ENCODE data around the gene SUPT3H.

Gene SUPT3H

DNA sequence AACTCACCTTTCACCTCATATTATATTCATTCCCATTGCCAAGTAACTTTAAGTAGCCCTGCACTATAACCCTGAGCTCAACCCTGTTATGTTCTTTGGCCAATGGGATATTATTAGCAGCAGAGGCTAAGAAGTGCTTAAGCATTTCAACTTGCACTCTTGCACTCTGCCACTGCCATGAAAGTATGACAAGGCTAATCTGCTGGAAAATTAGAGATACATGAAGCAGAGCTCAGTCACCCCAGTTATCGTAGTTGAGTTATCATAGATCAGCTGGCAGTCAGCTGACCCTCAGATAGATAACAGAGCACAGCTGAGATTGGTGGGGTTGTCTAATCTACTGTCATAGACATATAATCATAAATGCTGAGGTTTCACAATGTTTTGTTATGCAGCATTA, 259.0 kb downstream of the SUPT3H start:
- no peak for DNase-seq (ENCODE audit: low read depth in 2 of 2)

GRCh38 chr6:45116714-45117410, 260.9 kb downstream of the SUPT3H start:
- no peak for DNase-seq (ENCODE audit: low read depth in 2 of 2)

- DNase-seq (ENCODE audit: low read depth in 2 of 2): no peak
Measured at GRCh38 chr6:45115696-45116095, 262.0 kb downstream of the SUPT3H start.

- DNase-seq (ENCODE audit: low read depth in 2 of 2): no peak
Measured at GRCh38 chr6:45112711-45113110, 265.0 kb downstream of the SUPT3H start.

GRCh38 chr6:45109551-45109950, 268.2 kb downstream of the SUPT3H start:
- no peak for DNase-seq (ENCODE audit: low read depth in 2 of 2)

DNA sequence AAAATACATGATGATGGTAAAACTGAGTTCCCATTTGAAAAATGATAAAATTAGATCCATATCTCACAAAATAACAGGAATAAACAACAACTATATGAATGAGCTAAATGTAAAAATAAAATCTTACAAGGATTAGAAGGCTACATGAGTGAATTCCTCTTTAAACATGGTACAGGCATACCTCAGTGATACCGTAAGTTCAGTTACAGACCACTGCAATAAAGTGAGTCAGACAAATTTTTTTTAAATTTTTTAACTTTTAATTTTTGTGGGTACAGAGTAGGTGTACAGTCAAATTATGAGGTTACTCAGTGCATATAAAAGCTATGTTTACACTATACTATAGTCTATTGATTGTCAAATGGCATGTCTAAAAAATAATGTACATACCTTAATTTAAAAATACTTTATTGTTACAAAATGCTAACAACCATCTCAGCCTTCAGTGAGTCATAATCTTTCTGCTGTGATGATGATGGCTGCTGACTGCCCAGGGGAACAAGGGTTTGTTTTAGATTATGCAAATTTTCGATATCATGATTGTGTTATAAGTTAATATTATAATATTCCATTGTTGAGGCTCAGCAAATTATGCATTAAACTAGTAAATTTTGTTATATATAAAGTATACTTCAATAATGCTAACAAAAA, 272.4 kb downstream of the SUPT3H start:
- DNase-seq (ENCODE audit: low read depth in 2 of 2): no peak

DNA sequence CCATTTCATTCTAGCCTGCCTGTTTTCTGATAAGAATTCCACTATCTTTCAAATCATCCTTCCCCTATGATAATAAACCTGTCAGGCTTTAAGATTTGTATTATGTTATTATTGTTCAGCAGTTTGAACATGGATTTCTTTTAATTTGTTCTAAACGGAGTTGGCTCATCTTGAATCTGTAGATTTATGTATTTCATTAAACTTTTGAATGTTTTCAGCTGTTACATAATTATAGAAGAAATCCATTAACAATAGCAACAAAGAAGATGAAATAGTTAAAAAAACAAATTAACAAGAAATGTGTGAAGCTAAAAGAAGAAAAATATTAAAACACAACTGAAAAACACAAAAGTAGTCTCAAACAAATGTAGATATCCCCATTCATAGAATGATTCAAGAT, 273.3 kb downstream of the SUPT3H start:
- DNase-seq (ENCODE audit: low read depth in 2 of 2): no peak

- DNase-seq (ENCODE audit: low read depth in 2 of 2): no peak
Measured at GRCh38 chr6:45098256-45098655, 279.5 kb downstream of the SUPT3H start.

DNA sequence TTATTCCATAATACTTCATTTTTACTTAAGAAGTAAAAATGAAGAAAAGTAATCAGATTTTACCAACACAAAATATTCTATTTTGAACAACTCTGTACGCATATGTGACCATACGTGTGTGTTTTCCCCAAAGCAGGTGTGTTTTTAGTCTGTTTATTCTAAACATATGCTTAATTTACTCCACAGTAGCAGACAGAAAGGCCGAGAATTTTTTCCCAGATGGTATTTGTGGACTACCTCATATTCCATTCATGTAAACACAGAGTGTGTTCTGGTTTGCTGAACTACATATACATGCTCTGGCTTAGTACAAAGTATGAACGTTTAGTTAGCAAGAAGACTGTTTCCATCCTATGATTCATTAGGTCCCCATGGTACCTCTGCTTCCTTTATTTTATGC, 282.9 kb downstream of the SUPT3H start:
- DNase-seq (ENCODE audit: low read depth in 2 of 2): no peak

DNA sequence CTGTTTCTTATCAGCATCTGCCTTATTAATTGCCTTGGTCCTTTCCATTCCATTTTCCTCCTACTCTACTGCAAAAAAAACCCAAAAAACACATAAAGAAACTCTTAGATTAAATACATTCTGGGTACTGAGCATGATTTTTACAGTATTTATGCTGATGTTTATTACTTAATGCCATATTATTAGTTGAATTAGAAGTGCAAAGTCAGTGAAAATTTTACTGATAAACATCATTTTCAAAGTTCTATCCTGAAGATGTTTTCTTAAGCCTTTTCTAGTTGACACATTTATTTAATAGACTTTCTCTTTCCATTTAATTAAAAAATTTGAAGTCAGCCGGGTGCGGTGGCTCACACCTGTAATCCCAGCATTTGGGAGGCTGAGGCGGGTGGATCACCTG, 285.6 kb downstream of the SUPT3H start:
- no peak for DNase-seq (ENCODE audit: low read depth in 2 of 2)

DNA sequence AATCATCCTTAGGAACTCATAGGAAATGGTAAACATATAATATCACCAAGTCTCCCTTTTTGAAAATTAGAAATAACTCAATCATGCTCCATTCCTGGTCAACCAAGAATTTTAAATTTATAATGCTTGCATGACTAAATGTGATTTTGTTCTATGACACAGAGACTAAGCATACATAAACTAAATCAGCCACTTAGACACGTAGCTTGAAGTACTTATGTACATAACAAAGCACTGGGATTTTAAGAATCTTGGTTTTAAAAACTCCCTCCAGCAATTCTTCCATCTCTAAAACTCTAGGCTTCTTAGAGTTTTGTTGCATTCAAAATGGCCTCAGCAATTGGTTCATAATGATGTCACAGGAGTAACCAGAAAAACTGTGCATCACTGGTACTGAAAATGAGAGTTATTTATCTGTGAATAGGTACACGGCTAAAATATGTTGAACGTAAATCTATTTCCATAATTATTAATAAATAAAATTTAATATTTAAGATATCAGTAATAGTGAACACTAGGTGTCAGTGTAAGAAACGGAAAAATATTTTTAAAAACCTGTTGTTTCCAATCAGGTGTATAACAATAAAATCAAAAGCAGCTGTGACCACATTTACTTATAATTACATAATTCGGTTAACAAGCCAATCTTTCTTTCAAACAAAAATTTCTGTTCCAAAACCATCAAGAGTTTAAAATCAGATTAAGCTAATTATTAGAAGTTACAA, 291.2 kb downstream of the SUPT3H start:
- no peak for DNase-seq (ENCODE audit: low read depth in 2 of 2)

DNA sequence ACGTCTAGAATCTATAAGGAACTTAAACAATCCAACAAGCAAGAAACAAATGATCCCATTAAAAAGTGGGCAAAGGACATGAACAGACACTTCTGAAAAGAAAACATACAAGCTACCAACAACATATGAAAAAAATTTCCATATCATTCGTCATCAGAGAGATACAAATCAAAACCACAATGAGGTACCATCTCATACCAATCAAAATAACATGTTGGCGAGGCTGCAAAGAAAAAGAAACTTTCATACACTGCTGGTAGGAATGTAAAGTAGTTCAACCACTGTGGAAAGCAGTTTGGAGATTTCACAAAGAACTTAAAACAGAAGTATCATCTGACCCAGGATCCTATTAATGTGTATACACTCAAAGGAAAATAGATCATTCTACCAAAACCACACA, 293.5 kb downstream of the SUPT3H start:
- no peak for DNase-seq (ENCODE audit: low read depth in 2 of 2)

DNA sequence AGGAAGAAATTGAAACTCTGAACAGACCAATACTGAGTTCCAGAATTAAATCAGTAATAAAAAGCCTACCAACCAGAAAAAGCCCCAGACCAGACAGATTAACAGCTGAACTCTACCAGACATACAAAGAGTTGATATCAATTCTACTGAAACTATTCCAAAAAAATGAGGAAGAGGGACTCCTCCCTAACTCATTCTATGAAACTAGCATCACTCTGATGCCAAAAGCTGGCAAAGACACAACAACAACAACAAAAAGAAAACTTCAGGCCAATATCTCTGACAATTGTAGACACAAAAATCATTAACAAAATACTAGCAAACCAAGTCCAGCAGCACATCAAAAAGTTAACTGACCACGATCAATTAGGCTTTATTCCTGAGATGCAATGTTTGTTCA, 295.6 kb downstream of the SUPT3H start:
- DNase-seq (ENCODE audit: low read depth in 2 of 2): no peak

DNA sequence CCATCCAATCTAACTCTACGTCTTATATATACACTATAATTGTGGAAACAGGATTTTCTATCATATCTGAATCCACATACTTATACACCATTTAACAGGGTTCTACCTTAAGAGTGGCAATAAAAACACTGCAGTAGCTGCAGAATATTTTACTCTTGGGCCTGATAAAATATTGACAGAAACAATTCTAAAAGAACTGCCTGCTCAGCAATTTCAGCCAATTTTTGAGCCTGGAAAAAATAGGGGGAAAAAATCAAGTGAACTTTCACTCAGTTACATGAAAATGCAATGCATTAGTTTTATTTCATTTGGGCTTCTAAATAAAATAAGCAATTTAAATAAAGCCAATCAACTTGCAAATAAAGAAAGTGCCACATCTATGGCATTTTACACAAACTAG, 296.1 kb downstream of the SUPT3H start:
- no peak for DNase-seq (ENCODE audit: low read depth in 2 of 2)

DNA sequence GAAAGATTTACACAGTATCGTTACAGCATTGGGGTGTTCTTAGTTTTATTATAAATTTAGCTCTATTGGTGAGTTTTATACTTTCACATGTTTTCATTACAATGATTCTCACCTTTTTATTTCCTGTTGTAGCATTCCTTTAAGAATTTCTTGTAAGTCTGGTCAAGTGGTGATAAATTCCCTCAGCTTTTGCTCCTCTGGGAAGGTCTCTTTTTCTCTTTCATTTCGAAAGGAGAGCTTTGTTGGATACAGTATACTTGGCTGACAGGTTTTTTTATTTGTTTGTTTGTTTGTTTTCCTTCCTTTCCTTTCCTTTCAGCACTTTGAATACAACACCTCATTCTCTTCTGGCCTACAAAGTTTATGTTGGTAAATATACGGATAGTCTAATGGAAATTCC, 299.3 kb downstream of the SUPT3H start:
- no peak for DNase-seq (ENCODE audit: low read depth in 2 of 2)

GRCh38 chr6:45076217-45076930, 301.4 kb downstream of the SUPT3H start:
- DNase-seq (ENCODE audit: low read depth in 2 of 2): no peak

DNA sequence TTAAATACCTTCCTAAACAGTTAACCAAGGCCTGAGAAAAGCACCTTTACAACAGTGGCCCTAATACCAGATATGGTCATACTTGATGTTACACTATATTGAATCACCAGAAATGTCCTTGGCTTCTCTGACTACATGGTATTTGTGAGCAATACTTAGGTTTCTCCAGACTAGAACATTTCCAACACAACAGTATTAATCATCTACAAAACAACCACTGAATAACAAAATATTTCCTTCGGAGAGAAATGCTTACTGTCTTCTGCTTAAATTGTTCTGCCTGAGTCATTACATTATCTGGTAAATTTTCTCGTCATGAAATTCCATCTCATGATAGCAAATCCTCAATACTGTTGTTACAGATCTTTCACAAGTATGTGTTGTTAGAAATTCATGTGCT, 302.5 kb downstream of the SUPT3H start:
- DNase-seq (ENCODE audit: low read depth in 2 of 2): no peak

DNA sequence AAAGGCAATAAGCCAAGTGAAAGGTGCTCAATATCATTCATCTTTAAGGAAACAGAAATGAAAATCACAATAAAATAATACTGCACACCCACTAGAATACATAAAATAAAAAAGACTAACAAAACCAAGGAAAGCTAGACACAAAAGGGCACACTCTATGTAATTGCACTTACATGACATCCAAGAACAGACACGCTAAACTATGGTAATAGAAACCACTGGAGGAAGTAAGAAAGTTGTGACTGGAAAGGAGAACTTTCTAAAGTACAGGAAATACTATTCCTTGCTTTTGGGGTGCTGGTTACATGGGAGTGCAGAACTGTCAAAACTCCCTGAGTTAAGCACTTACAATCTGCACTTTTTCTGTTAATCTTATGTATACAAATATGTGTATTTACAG, 303.3 kb downstream of the SUPT3H start:
- DNase-seq (ENCODE audit: low read depth in 2 of 2): no peak

DNA sequence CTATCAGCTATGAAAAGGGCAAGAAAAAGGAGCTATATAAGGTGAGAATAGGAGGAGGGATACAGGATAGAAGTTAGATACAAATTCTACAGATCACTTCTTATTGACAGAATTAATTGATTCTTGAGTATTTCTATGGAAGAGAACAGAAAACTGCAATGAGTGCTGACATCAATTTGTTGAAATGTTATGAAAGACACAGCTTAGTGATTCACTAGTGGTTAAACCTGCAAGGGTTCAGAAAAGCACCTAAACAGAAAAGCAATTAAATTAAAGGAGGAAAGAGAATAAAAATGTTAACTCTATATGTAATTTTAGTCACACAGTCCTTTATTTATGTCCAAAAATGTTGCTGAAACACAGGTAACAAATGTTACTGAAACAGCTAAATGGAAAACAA, 304.0 kb downstream of the SUPT3H start:
- DNase-seq (ENCODE audit: low read depth in 2 of 2): no peak

DNA sequence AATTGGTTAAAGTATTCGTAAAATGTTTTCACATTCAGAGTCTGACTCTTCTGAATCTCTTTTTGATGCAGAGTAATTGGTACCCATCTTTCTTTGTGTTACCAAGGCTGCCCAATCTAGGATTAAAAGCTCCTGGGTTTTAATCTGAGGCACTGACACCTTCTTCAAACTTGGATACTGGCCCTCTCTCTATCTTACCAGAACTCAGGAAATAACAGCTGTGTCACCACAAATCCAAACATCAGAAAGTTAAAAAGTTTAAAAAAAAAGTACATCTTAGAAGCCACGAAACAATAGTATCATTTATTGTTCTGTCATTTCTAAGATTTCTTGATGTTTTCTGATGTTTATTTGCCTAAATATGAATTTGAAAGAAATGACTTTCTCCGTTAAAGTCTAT, 305.1 kb downstream of the SUPT3H start:
- DNase-seq (ENCODE audit: low read depth in 2 of 2): no peak

- DNase-seq (ENCODE audit: low read depth in 2 of 2): no peak
Measured at GRCh38 chr6:45072016-45072415, 305.7 kb downstream of the SUPT3H start.

- no peak for DNase-seq (ENCODE audit: low read depth in 2 of 2)
Measured at GRCh38 chr6:45069091-45069490, 308.6 kb downstream of the SUPT3H start.

All from stimulated activated CD8-positive, alpha-beta memory T cell treated with anti-CD3 and anti-CD28 coated beads, Interleukin-2, amount 100 ng/mL, for 48 hours (primary cell).